ENCODE data around the gene TMEM131L.

- no peak for TF ChIP-seq SP1 (IDR thresholded peaks at IDR 0.05)
- TF ChIP-seq YY1 (IDR thresholded peaks at IDR 0.05): no peak
- no peak for TF ChIP-seq CTCF (IDR thresholded peaks at IDR 0.05; ENCODE audit: low read depth, low read length, missing input control)
- TF ChIP-seq, protein P1, sequence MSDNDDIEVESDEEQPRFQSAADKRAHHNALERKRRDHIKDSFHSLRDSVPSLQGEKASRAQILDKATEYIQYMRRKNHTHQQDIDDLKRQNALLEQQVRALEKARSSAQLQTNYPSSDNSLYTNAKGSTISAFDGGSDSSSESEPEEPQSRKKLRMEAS (IDR thresholded peaks at IDR 0.05): no peak
- TF ChIP-seq TAF1 (conservative IDR thresholded peaks at IDR 0.05): no peak
- TF ChIP-seq ATF3 (IDR thresholded peaks at IDR 0.05): no peak
- no peak for TF ChIP-seq RAD21 (IDR thresholded peaks at IDR 0.05)
- TF ChIP-seq EGR1 (IDR thresholded peaks at IDR 0.05; ENCODE audit: low read depth in 2 of 2): no peak
- TF ChIP-seq RXRA (IDR thresholded peaks at IDR 0.05): no peak
- no peak for TF ChIP-seq JUND (IDR thresholded peaks at IDR 0.05)
Observed at GRCh38 chr4:153514688-153515426, 48.7 kb downstream of the TMEM131L start.
